ENCODE data around the gene KRT75. TPM values are rescaled to one million over a fixed set of nuclear protein-coding genes. Genes with fewer than 3 reads are reported as not detected.

The KRT75 gene
- total RNA-seq, 4 donors from 2014 or later, result not detected

DNA sequence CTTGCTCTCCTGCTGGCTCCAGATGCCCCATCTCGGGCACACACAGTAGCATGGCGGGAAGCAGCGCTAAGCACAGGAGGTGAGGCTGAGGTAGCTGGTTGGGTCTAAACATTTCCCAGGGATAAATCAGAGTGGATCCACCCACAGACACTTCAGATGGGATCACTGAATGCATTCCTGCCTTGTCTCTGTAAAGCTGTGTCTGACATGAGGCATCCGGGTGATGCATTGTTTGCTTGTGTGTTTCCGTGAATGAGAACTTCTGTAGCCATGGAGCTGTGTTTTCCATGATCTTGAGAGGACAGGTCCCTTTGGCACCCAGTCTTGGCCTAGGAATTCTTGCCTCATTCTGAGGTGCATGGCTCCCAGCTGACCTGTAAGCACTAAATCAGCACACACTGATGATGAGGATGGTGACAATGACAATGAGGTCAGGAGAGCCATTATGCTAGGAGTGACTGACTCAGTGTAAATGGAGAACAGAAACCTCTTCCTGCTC lies 6.7 kb upstream of the KRT75 start:
- no peak for TF ChIP-seq CTCF (IDR thresholded peaks at IDR 0.05)
- DNase-seq (ENCODE audit: low spot score) (no peak), ATAC-seq (ENCODE audit: low FRiP score) (peak; percentile 2)

GRCh38 chr12:52439845-52440244 lies 5.7 kb upstream of the KRT75 start:
- ATAC-seq (ENCODE audit: low FRiP score) (no peak), DNase-seq (ENCODE audit: low spot score) (no peak)
- TF ChIP-seq CTCF (IDR thresholded peaks at IDR 0.05), result no peak

DNA sequence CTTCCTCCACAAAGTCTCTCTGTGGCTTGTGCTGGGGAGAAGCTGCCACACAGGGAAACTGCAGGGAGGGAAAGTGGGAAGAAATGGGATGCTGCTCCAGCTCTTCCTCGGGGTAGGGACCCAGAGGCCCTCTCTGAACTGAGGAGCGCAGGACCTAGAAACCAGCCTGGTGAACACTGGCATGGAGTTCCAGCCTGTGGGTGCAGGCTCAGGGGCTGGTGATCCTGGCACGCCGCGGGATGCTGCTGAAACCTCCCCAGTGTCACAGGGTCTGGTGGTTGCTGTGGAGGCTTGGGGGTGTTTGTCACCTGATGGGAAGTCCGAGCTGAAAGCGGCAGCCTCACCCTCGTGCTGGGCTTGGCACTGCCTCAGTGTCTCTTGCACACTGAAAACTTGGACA lies 5.2 kb upstream of the KRT75 start:
- no peak for TF ChIP-seq CTCF (IDR thresholded peaks at IDR 0.05)
- ATAC-seq (ENCODE audit: low FRiP score), result no peak
- no peak for DNase-seq (ENCODE audit: low spot score)

DNA sequence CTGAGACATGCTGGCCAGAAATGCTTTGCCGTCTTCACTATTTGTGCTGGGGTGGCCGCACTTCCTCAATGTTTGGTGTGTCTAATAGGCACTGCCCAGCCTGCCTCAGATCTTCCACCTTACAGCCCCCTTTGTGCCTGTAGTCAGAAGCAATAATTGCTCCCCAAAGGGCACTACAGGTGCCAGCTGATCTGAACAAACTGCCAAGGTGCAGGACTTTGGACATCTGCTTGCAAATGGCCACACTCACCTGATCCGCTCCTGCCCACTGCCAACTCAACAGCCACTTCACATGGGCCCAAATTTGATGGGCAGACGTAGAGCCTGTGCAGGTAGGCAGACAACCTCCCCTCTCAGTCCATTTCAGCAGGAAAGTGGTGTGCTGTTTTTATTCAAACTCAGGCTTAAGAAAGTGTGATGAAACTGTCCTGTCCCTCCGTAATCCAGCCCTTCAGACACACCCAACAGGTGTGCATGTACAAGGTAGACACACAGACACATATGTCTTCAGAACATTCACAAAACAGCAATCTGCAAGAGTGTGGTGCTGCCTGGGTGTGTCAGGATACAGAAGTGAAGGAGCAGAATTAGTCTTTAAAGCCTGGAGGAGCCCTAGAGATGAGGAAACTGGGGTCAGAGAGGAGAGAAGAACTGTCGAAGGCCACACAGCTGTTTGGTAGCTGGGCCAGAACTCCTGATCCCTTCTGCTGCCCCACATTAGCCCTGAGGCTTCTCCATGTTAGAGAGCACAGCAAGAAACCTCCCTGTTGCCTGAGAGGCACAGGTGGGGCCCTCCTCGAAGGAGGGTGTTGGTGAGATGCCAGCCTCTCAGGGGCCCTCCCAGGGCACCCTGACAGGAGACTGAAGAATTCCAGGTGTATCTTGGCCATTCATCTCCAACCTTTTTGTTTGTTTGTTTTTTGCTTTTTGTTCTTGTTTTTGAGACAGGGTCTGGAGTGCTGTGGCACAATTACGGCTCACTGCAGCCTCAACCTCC lies 4.4 kb upstream of the KRT75 start:
- TF ChIP-seq CTCF (IDR thresholded peaks at IDR 0.05), result no peak
- DNase-seq (ENCODE audit: low spot score) (no peak), ATAC-seq (ENCODE audit: low FRiP score) (no peak)

GRCh38 chr12:52437508-52437907 lies 3.3 kb upstream of the KRT75 start:
- DNase-seq (ENCODE audit: low spot score) (no peak), ATAC-seq (ENCODE audit: low FRiP score) (no peak)
- TF ChIP-seq CTCF (IDR thresholded peaks at IDR 0.05), result no peak

- no peak for DNase-seq (ENCODE audit: low spot score)
- ATAC-seq (ENCODE audit: low FRiP score), result no peak
- no peak for TF ChIP-seq CTCF (IDR thresholded peaks at IDR 0.05)
These were observed 2.8 kb upstream of the KRT75 start for GRCh38 chr12:52436828-52437474.
